Measurements from ENCODE around the gene INPP5D.
"Not testable (repeated sequence)": the region's sequence is repeated elsewhere in the genome, so short reads cannot be mapped to it uniquely, and the experiment has no call there.

INPP5D gene

GRCh38 chr2:233171344-233171743 is 111.2 kb downstream of the INPP5D start:
- DNase-seq, result no peak

GRCh38 chr2:233173115-233173514 is 113.0 kb downstream of the INPP5D start:
- DNase-seq, result no peak

GRCh38 chr2:233174137-233174536 is 114.0 kb downstream of the INPP5D start:
- DNase-seq, result no peak

- DNase-seq, result peak in 22 of 58 donors; percentile 4 to 66 (median 28)
These were observed 119.1 kb downstream of the INPP5D start for GRCh38 chr2:233178994-233179847.

DNA sequence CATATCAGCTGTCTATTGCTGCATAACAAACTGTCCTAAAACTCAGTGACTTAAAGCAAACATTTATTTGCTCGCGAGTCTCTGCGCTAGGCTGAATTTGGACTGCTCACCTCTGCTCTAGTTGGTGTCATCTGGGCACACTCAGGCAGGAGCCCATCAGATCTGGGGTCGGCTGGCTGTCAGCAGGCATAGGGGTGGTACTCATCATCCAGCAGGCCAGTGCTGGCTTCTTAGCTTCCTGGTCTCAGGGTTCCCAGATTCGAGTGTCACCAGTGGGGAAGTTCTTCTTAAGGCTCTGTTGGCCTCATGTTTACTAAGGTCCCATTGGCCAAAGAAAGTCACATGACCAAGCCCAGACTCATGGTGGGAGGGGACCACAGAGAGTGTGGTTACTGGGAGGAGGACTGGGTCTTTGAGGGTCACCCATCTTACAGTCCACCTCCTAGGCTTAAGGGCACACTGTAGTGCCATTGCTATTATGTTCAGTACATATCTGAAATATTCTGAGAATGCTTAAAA is 119.8 kb downstream of the INPP5D start:
- no peak for DNase-seq

GRCh38 chr2:233183869-233184418 is 123.8 kb downstream of the INPP5D start:
- no peak for DNase-seq

- DNase-seq, result no peak
These were observed 124.5 kb downstream of the INPP5D start for GRCh38 chr2:233184669-233185068.

- no peak for DNase-seq
These were observed 125.2 kb downstream of the INPP5D start for GRCh38 chr2:233185330-233185729.

DNA sequence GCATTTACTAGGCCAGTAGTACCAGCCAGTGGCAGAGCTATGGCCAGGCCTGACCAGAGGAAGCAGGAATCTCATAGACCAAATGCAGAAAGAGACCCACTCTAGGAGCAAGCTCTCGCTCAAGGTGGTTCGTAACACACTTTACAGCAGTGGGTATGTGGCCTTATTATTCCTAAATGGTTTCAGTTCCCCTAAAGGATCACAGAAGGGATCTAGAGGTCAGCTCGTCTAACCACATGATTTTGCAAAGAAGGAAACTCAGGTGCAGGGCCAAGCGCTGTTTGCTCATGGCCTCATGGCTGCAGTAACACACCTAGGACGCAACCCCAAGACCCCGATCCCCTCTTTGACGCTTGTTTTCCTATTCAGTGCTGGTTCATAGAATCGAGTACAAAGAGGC is 125.8 kb downstream of the INPP5D start:
- no peak for DNase-seq

- DNase-seq, result no peak
These were observed 126.7 kb downstream of the INPP5D start for GRCh38 chr2:233186851-233187250.

DNA sequence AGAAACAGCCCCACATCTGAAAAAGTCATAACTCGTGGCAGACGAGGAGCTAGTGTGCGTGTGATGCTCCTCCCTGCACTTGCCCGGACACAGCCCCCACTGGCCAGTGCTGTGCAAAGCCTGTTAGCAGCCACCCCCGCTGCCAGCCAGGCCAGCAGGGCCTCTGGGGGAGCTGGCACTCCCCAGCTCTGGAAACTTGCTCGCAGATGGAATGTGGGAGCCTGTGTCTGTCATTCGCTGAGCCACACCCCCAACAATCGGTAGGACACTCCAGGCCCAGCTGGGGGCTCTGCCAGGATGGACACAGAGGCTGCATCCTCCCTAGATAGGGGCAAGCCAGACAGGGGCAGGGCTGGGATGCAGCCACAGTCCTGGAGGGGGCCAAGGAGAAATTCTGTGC is 128.9 kb downstream of the INPP5D start:
- DNase-seq, result peak in 4 of 58 donors; percentile 20 to 34 (median 27)

GRCh38 chr2:233191016-233191415 is 130.9 kb downstream of the INPP5D start:
- DNase-seq, result not testable (repeated sequence)

GRCh38 chr2:233193738-233194137 is 133.6 kb downstream of the INPP5D start:
- DNase-seq, result no peak

DNA sequence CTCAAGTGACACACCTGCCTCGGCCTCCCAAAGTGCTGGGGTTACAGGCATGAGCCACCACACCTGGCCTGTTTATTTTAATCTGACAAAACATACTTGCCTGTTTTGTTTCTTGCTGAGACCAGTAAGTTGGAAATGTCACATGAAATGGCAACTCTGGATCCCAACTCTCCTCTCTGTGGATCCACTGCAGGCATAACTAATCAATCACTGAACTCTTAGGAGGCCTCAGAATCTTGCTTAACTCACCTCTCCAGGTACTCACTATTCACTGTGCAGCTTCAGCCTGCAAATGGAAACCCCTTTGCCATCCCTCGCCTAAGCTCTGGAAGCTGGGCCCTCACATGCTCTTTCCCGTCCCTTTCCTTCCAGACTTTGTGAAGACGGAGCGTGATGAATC is 134.9 kb downstream of the INPP5D start:
- DNase-seq, result no peak

GRCh38 chr2:233197022-233197421 is 136.9 kb downstream of the INPP5D start:
- DNase-seq, result no peak

DNA sequence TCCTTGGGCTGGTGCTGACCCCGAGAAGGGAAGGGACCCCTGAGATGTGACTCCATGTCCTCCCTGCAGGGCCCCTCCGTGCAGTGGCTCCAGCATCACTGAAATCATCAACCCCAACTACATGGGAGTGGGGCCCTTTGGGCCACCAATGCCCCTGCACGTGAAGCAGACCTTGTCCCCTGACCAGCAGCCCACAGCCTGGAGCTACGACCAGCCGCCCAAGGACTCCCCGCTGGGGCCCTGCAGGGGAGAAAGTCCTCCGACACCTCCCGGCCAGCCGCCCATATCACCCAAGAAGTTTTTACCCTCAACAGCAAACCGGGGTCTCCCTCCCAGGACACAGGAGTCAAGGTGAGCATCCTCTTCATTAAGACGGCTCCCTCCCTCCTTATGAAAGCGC is 137.9 kb downstream of the INPP5D start:
- no peak for DNase-seq

- no peak for DNase-seq
These were observed 139.7 kb downstream of the INPP5D start for GRCh38 chr2:233199870-233200269.

GRCh38 chr2:233200790-233201189 is 140.6 kb downstream of the INPP5D start:
- not testable (repeated sequence) for DNase-seq

DNA sequence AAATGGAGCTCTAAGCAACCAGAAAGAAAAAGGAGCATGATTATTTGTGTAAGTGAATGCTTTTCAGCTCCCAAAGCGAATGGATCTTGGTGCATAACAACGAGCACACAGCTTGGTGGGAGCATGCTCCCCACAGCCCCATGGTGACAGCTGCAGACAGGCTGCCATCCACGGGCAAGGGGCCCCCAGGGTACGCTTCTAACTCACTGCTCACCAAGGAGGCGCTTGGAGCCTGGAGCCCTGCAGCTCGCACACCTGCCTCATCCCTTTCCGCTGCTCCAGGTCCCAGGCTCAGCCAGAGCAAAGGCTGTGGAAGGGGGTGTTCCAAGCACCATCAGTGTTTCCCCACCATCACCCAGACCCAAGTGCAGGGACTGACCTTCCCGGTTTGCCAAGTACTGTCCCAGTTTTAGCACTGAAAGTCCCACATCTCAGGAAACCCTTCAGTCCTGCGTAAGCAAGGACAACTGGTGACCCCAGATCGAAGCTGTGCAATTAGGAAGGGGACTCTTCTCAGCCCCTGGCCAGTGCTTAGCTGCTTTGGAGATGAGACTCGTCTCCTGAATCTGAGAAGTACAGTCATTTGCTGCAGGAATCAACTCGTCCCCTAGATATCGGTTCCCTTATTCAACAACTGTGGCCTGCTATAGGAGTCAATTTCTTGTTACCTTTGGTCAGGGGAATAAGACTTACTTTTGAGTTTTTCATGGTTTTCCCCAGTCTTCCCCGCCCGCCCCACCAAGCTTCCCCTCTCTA is 141.3 kb downstream of the INPP5D start:
- DNase-seq, result no peak

GRCh38 chr2:233202531-233202944 is 142.4 kb downstream of the INPP5D start:
- DNase-seq, result no peak

GRCh38 chr2:233203060-233203459 is 142.9 kb downstream of the INPP5D start:
- no peak for DNase-seq

Data from anterior cingulate cortex (tissue), 58 donors.